CD4-positive, alpha-beta memory T cell (primary cell): ENCODE measurements around the gene SAG. TPM values are rescaled to one million over a fixed set of nuclear protein-coding genes. Genes with fewer than 3 reads are reported as not detected.

Experiments used
- CTCF ChIA-PET: fragments of 350-600 bp; sonication (Branson Sonifier 250); formaldehyde crosslinking; loops from one replicate; lab custom pipeline; 2021; ENCODE audit warnings: inconsistent platforms; ENCODE audit not compliant: partially characterized antibody; lab: Charles Lee
- POLR2A ChIA-PET: fragments of 350-600 bp; sonication (Branson Sonifier 250); formaldehyde crosslinking; loops from one replicate; lab custom pipeline; 2021; ENCODE audit not compliant: partially characterized antibody; lab: Charles Lee
- DNase-seq, 5 donors: peaks; one replicate each; pipeline versions ENCODE4 v3.0.0 to v3.0.0-alpha.2; 2020 to 2022; ENCODE audit warnings: mixed read lengths in 1 of 5
- H3K27ac ChIP-seq: one replicate; pipeline ENCODE4 v1.7.0; 2013; ENCODE audit warnings: low read depth, low read length
- H3K27me3 ChIP-seq: 2 replicates; pipeline ENCODE4 v1.7.0; 2013; ENCODE audit warnings: mild to moderate bottlenecking, low read length, moderate library complexity; ENCODE audit not compliant: insufficient read depth
- H3K36me3 ChIP-seq: 2 replicates; pipeline ENCODE4 v1.7.0; 2013; ENCODE audit warnings: mild to moderate bottlenecking, low read length, moderate library complexity; ENCODE audit not compliant: insufficient read depth
- H3K4me1 ChIP-seq: 2 replicates; pipeline ENCODE4 v1.7.0; 2013; ENCODE audit warnings: mild to moderate bottlenecking, low read length, moderate library complexity; ENCODE audit not compliant: insufficient read depth
- H3K4me3 ChIP-seq, 2 donors: one replicate each; pipeline ENCODE4 v1.7.0; 2013; ENCODE audit warnings: low read length in 2 of 2, mild to moderate bottlenecking in 1 of 2
- H3K9me3 ChIP-seq, 2 donors: one replicate each; pipeline ENCODE4 v1.7.0; 2013; ENCODE audit warnings: low read length in 2 of 2, control low read depth in 1 of 2; ENCODE audit not compliant: control insufficient read depth in 1 of 2
- H3K27ac Mint-ChIP-seq, 7 donors: one replicate each; pipeline ENCODE4 v1.8.0; 2020 to 2021; ENCODE audit warnings: mixed read lengths in 7 of 7, mild to moderate bottlenecking in 6 of 7, inconsistent platforms in 3 of 7, moderate library complexity in 3 of 7
- H3K27me3 Mint-ChIP-seq, 2 donors: one replicate each; pipeline ENCODE4 v1.8.0; 2020 to 2021; ENCODE audit warnings: mixed read lengths in 2 of 2
- H3K36me3 Mint-ChIP-seq, 2 donors: one replicate each; pipeline ENCODE4 v1.8.0; 2020 to 2021; ENCODE audit warnings: mixed read lengths in 2 of 2, inconsistent platforms in 1 of 2, mild to moderate bottlenecking in 1 of 2
- H3K4me1 Mint-ChIP-seq, 4 donors: one replicate each; pipeline ENCODE4 v1.8.0; 2020 to 2021; ENCODE audit warnings: mixed read lengths in 4 of 4, mild to moderate bottlenecking in 1 of 4
- H3K4me3 Mint-ChIP-seq, 8 donors: one replicate each; pipeline ENCODE4 v1.8.0; 2020 to 2021; ENCODE audit warnings: mixed read lengths in 8 of 8, mild to moderate bottlenecking in 7 of 8, moderate library complexity in 6 of 8, inconsistent platforms in 3 of 8
- H3K9me3 Mint-ChIP-seq, 8 donors: one replicate each; pipeline ENCODE4 v1.8.0; 2020 to 2021; ENCODE audit warnings: mixed read lengths in 8 of 8, mild to moderate bottlenecking in 5 of 8, inconsistent platforms in 3 of 8, moderate library complexity in 1 of 8
- intact Hi-C: fragments of 100-400 bp; cut with micrococcal nuclease; formaldehyde crosslinking; loops from one replicate; pipeline ENCODE4 v1.15.1; 2023
- polyA plus RNA-seq, 2 donors: library from polyadenylated mRNA; unstranded; fragments of 300-500 nt; fragmentation: Illumina TruSeq; gene quantifications; one replicate each; pipeline ENCODE4 v1.2.3, GENCODE V29; 2021
- total RNA-seq, 2 experiments: library from RNA; stranded (reverse); gene quantifications; one replicate each; pipeline ENCODE4 v1.2.3, GENCODE V29; 2021

SAG gene
- total and polyA plus RNA-seq, 4 experiments from 2014 or later, result 0.06 TPM; not detected in 3

DNA sequence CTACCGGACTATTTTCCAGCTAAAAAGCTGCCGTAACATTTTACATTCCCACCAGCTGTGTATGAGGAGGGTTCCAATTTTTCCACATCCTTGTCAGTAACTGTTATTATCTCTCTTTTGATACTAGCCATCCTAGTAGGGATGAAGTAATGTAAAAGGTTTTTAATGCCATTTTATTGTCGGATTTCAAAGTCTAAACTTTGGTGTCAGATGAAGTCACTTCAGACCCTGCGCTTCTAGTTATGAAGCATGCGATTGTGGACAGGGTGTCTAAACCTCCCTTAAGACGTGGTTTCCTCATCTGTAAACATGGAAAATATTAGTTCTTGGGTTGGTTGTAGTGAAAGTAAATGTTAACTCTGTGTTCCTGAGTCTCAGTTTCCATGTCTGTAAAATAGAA, 51.3 kb downstream of the SAG start:
- CTCF ChIA-PET, result interaction anchor here (0.6 kb wide), 1 partner anchor 35 kb away, joined by 3 read pairs; no protein-coding TSS in a partner anchor
- peaks cover 5% of the 10 kb centered on the region for H3K36me3 ChIP-seq
- Mint-ChIP-seq H3K27me3 (no peaks in the 10 kb centered on the region), H3K4me3 (peak overlapping the region in 1 of 8 donors; percentile 40), H3K9me3 (peaks cover 0 to 6% (median 3%) of the 10 kb centered on the region in 8 donors), H3K4me1 (peaks cover 47 to 66% (median 56%) of the 10 kb centered on the region in 4 donors), H3K36me3 (peaks cover 26 to 27% of the 10 kb centered on the region in 2 donors), H3K27ac (no peak overlapping the region)
- intact Hi-C loops, result no loop called here
- H3K4me1 ChIP-seq, result peaks cover 45% of the 10 kb centered on the region
- no peaks in the 10 kb centered on the region for H3K9me3 ChIP-seq
- H3K4me3 ChIP-seq, result no peak overlapping the region
- no peak overlapping the region for H3K27ac ChIP-seq
- no peak for DNase-seq
- no peaks in the 10 kb centered on the region for H3K27me3 ChIP-seq
- POLR2A ChIA-PET, result no interaction called here

DNA sequence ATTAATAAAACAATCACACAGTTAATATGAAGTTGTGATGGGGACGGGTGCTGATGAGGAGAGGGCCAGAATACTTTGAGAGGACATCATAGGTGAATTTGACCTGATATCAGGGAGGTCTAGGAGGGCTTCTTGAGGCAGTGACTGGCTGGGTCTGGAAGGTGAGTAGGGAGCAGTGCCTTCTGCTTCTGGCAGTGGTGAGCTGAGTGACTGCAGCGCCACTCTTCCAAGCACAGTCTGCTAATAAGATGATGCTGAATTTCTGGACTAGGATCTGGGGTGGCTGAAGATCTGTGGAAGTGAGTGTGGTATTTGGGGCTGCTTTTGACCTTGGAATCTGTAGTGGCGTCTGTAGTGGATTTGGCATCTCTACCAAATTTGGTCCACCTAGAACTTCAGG, 52.2 kb downstream of the SAG start:
- Histone ChIP-seq H3K4me3 (no peak overlapping the region), H3K27ac (no peak overlapping the region), H3K4me1 (peaks cover 45% of the 10 kb centered on the region), H3K36me3 (peaks cover 6% of the 10 kb centered on the region), H3K27me3 (no peaks in the 10 kb centered on the region), H3K9me3 (no peaks in the 10 kb centered on the region)
- no peak for DNase-seq
- POLR2A ChIA-PET, result interaction anchor here (1.2 kb wide), 1 partner anchor 92 kb away, joined by 6 read pairs; no protein-coding TSS in a partner anchor
- intact Hi-C loops, result no loop called here
- no peak overlapping the region for H3K4me3 Mint-ChIP-seq
- CTCF ChIA-PET, result no interaction called here
- peaks cover 0 to 6% (median 3%) of the 10 kb centered on the region in 8 donors for H3K9me3 Mint-ChIP-seq
- peak overlapping the region in 3 of 7 donors; percentile 8 to 29 (median 9) for H3K27ac Mint-ChIP-seq
- peaks cover 30 to 32% of the 10 kb centered on the region in 2 donors for H3K36me3 Mint-ChIP-seq
- peaks cover 48 to 69% (median 57%) of the 10 kb centered on the region in 4 donors for H3K4me1 Mint-ChIP-seq
- no peaks in the 10 kb centered on the region for H3K27me3 Mint-ChIP-seq

DNA sequence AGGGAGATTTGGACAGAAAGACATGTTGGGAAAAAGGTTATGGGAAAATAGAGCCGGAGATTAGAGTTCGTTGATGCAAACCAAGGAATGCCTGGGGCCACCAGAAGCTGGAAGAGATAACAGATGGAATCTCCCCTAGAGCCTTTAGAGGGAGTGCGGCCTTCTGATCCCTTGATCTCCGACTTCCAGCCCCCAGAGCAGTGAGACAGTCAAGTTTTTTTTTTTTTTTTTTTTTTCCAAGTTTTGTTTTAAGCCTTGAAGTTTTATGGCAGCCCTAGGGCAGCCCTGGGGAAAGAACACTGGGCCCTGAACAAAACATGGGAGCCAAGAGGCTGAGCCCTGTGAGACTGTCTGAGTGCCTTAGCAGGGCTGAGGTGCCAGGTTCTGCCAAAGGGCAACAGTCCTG, 53.2 kb downstream of the SAG start:
- DNase-seq, result no peak
- H3K4me1 ChIP-seq, result peaks cover 38% of the 10 kb centered on the region
- no peak overlapping the region for H3K4me3 ChIP-seq
- Mint-ChIP-seq H3K36me3 (peaks cover 24 to 33% of the 10 kb centered on the region in 2 donors), H3K27me3 (no peaks in the 10 kb centered on the region), H3K4me3 (no peak overlapping the region), H3K4me1 (peaks cover 41 to 67% (median 52%) of the 10 kb centered on the region in 4 donors), H3K9me3 (peaks cover 0 to 6% (median 3%) of the 10 kb centered on the region in 8 donors), H3K27ac (peak overlapping the region in 1 of 7 donors; percentile 44)
- CTCF ChIA-PET, result no interaction called here
- peaks cover 6% of the 10 kb centered on the region for H3K36me3 ChIP-seq
- H3K9me3 ChIP-seq, result no peaks in the 10 kb centered on the region
- no peak overlapping the region for H3K27ac ChIP-seq
- intact Hi-C loops, result no loop called here
- H3K27me3 ChIP-seq, result no peaks in the 10 kb centered on the region
- POLR2A ChIA-PET, result interaction anchor here (1.2 kb wide), 1 partner anchor 93 kb away, joined by 6 read pairs; no protein-coding TSS in a partner anchor

DNA sequence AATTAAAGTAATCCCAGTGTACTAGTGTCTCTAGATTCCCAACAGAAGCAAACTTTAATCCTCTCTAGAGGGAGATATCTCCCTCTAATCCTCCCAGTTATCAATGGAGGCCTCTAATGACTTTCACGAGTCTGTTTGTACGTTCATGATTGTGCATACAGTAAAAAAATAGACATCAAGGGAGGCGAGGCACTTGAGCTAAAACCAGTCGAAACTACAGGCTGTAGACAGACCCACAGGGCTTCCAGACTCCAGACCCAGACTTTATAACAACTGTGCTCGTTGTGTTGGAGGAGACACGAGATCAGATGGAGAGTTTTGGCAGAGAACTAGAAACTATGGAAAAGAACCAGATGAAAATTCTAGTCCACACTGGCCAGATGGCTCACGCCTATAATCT, 53.7 kb downstream of the SAG start:
- ChIA-PET POLR2A (no interaction called here), CTCF (no interaction called here)
- intact Hi-C loops, result no loop called here
- no peak overlapping the region for H3K27ac ChIP-seq
- H3K4me1 ChIP-seq, result peaks cover 36% of the 10 kb centered on the region
- H3K27me3 Mint-ChIP-seq, result no peaks in the 10 kb centered on the region
- no peaks in the 10 kb centered on the region for H3K9me3 ChIP-seq
- H3K4me3 ChIP-seq, result no peak overlapping the region
- peaks cover 6% of the 10 kb centered on the region for H3K36me3 ChIP-seq
- peaks cover 25 to 34% of the 10 kb centered on the region in 2 donors for H3K36me3 Mint-ChIP-seq
- peaks cover 40 to 67% (median 52%) of the 10 kb centered on the region in 4 donors for H3K4me1 Mint-ChIP-seq
- H3K27me3 ChIP-seq, result no peaks in the 10 kb centered on the region
- peaks cover 0 to 6% (median 3%) of the 10 kb centered on the region in 8 donors for H3K9me3 Mint-ChIP-seq
- H3K4me3 Mint-ChIP-seq, result no peak overlapping the region
- DNase-seq, result no peak
- peak overlapping the region in 3 of 7 donors; percentile 31 to 53 (median 44) for H3K27ac Mint-ChIP-seq

DNA sequence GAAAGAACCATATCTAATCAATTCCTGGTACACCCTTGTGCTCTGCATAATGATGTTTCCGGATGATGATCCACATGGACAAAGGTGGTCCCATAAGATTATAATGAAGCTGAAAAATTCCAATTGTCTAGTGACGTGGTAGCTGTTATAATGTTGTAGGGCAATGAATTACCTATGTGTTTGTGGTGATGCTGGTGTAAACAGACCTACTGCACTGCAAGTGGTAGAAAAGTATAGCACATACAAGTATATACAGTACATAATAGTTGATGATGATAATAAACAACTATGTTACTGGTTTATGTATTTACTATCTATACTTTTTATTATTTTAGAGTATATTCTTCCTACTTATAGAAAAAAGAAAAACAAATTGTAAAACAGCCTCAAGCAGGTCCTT, 55.1 kb downstream of the SAG start:
- CTCF ChIA-PET, result interaction anchor here (1.3 kb wide), 1 partner anchor 42 kb away, joined by 3 read pairs; no protein-coding TSS in a partner anchor
- H3K27ac ChIP-seq, result no peak overlapping the region
- Mint-ChIP-seq H3K9me3 (peaks cover 0 to 6% (median 3%) of the 10 kb centered on the region in 8 donors), H3K4me3 (no peak overlapping the region), H3K36me3 (peaks cover 21 to 34% of the 10 kb centered on the region in 2 donors), H3K27ac (no peak overlapping the region), H3K27me3 (no peaks in the 10 kb centered on the region), H3K4me1 (peaks cover 36 to 56% (median 43%) of the 10 kb centered on the region in 4 donors)
- intact Hi-C loops, result no loop called here
- no peak overlapping the region for H3K4me3 ChIP-seq
- POLR2A ChIA-PET, result interaction anchor here (0.8 kb wide), 1 partner anchor 9 kb away, joined by 3 read pairs; the partner anchor contains the start of gene DGKD
- H3K27me3 ChIP-seq, result no peaks in the 10 kb centered on the region
- H3K36me3 ChIP-seq, result peaks cover 6% of the 10 kb centered on the region
- DNase-seq, result no peak
- no peaks in the 10 kb centered on the region for H3K9me3 ChIP-seq
- H3K4me1 ChIP-seq, result peaks cover 25% of the 10 kb centered on the region

DNA sequence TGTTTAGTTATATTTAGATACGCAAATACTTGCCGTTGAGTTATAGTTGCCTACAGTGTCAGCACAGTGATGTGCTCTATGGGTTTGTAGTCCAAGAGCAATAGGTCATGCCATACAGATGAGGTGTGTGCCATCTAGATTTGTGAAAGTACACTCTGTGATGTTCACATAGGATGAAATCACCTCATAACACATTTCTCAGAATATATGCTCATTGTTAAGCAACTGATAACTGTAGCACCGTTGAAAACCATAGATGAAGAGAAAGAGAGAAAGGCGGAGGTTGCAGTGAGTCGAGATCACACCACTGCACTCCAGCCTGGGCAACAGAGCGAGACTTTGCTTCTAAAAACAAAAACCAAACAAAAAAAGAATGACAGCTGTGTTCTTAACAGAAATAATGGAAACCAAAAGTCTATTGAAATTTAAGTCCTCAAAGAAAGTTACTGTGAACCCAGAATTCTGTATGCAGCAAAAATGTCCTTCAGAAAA, 56.2 kb downstream of the SAG start:
- H3K4me3 Mint-ChIP-seq, result no peak overlapping the region
- Histone ChIP-seq H3K4me3 (no peak overlapping the region), H3K9me3 (no peaks in the 10 kb centered on the region), H3K36me3 (peaks cover 6% of the 10 kb centered on the region), H3K4me1 (peaks cover 14% of the 10 kb centered on the region), H3K27ac (no peak overlapping the region), H3K27me3 (no peaks in the 10 kb centered on the region)
- H3K27ac Mint-ChIP-seq, result peak overlapping the region in 1 of 7 donors; percentile 50
- peaks cover 0 to 6% (median 3%) of the 10 kb centered on the region in 8 donors for H3K9me3 Mint-ChIP-seq
- CTCF ChIA-PET, result no interaction called here
- intact Hi-C loops, result no loop called here
- H3K4me1 Mint-ChIP-seq, result peaks cover 30 to 53% (median 37%) of the 10 kb centered on the region in 4 donors
- H3K36me3 Mint-ChIP-seq, result peaks cover 19 to 29% of the 10 kb centered on the region in 2 donors
- H3K27me3 Mint-ChIP-seq, result no peaks in the 10 kb centered on the region
- POLR2A ChIA-PET, result no interaction called here
- no peak for DNase-seq

DNA sequence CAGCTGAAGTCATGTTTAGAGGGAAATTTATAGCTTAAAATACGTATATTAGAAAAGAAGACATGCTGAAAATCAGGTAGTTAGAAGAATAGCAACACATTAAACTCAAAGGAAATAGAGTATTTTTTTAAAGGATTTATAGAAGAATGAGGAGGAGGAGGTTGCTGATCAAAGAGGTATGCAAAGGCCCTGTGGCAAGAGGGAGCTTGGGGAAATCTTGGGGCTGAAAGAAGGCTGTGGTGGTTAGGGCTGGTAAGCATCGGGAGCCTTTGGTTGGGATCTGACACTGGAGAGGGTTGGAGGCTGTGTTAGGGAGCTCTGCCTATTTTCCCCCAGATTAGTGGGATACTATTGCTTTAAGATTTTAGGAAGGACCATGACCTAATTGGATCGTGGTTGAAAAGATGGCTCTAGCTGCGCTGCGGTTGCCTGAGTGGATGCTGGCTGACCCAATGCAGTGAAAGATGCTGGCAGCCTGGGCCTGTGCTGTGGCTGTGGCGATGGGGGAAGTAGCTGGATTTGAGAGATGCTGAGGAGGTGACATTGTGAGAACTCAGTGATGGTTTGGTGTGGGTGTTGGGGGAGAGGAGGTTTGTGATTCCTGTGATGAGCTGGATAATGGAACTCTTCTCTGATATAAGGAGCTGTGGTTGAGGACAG, 58.4 kb downstream of the SAG start:
- intact Hi-C loops, result no loop called here
- H3K27me3 Mint-ChIP-seq, result no peaks in the 10 kb centered on the region
- ChIA-PET CTCF (interaction anchor here (1.1 kb wide), 2 partner anchors 12 to 78 kb away, joined by 3 read pairs; no protein-coding TSS in a partner anchor), POLR2A (no interaction called here)
- peaks cover 0 to 6% (median 3%) of the 10 kb centered on the region in 8 donors for H3K9me3 Mint-ChIP-seq
- peaks cover 19 to 22% of the 10 kb centered on the region in 2 donors for H3K36me3 Mint-ChIP-seq
- H3K27ac Mint-ChIP-seq, result peak overlapping the region in 6 of 7 donors; percentile 3 to 66 (median 42)
- Histone ChIP-seq H3K36me3 (peaks cover 6% of the 10 kb centered on the region), H3K4me1 (peaks cover 6% of the 10 kb centered on the region), H3K4me3 (no peak overlapping the region), H3K9me3 (no peaks in the 10 kb centered on the region), H3K27me3 (no peaks in the 10 kb centered on the region), H3K27ac (no peak overlapping the region)
- H3K4me1 Mint-ChIP-seq, result peaks cover 22 to 51% (median 33%) of the 10 kb centered on the region in 4 donors
- H3K4me3 Mint-ChIP-seq, result no peak overlapping the region
- no peak for DNase-seq
